Measurements from ENCODE around the gene SORL1. TPM values are rescaled to one million over a fixed set of nuclear protein-coding genes. Genes with fewer than 3 reads are reported as not detected.

Gene SORL1
- total RNA-seq, 4 donors from 2014 or later = 12.1 to 42.8 (median 21.0) TPM

- 71% methylated on average over 1 of the region's 1 CpG for WGBS
- no peaks in the 10 kb centered on the region for H3K9me3 ChIP-seq
- no peak overlapping the region for H3K27ac ChIP-seq
- TF ChIP-seq POLR2AphosphoS5 (IDR thresholded peaks at IDR 0.05) (no peak), POLR2A (IDR thresholded peaks at IDR 0.05) (no peak), EP300 (IDR thresholded peaks at IDR 0.05) (no peak)
- TF ChIP-seq, protein P1, sequence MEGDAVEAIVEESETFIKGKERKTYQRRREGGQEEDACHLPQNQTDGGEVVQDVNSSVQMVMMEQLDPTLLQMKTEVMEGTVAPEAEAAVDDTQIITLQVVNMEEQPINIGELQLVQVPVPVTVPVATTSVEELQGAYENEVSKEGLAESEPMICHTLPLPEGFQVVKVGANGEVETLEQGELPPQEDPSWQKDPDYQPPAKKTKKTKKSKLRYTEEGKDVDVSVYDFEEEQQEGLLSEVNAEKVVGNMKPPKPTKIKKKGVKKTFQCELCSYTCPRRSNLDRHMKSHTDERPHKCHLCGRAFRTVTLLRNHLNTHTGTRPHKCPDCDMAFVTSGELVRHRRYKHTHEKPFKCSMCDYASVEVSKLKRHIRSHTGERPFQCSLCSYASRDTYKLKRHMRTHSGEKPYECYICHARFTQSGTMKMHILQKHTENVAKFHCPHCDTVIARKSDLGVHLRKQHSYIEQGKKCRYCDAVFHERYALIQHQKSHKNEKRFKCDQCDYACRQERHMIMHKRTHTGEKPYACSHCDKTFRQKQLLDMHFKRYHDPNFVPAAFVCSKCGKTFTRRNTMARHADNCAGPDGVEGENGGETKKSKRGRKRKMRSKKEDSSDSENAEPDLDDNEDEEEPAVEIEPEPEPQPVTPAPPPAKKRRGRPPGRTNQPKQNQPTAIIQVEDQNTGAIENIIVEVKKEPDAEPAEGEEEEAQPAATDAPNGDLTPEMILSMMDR (IDR thresholded peaks at IDR 0.05) = no peak
- H3K4me3 ChIP-seq = no peak overlapping the region
- peaks cover 9% of the 10 kb centered on the region for H3K4me1 ChIP-seq
- H3K36me3 ChIP-seq = no peaks in the 10 kb centered on the region
- DNase-seq (ENCODE audit: low spot score in 2 of 2) = no peak
- no peaks in the 10 kb centered on the region for H3K27me3 ChIP-seq
Observed at GRCh38 chr11:121630041-121630440, 177.9 kb downstream of the SORL1 start.

DNA sequence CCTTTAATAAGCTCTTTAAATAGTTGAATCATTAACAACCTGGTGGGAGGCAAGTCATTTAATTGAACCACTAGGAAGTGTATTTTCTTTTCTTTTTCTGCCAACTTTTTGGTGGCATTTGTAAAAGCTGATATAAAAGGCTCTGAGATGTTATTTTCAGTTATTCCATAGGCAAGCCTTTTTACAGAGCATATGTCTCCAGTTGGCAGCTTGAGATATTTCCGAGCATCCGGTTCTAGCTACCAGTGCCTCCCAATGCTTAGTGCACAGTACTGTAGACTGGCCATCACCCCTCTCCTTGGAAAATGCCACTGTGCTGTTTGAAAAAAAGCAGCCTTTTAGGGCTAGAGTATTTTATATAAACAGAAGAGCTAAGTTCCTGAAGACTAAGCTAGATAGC lies 179.3 kb downstream of the SORL1 start:
- DNase-seq (ENCODE audit: low spot score in 2 of 2) = no peak
- Histone ChIP-seq H3K27me3 (no peaks in the 10 kb centered on the region), H3K4me3 (no peak overlapping the region), H3K9me3 (no peaks in the 10 kb centered on the region), H3K4me1 (peaks cover under 1% of the 10 kb centered on the region), H3K36me3 (no peaks in the 10 kb centered on the region), H3K27ac (no peak overlapping the region)
- WGBS = 98% methylated on average over 2 of the region's 2 CpGs
- no peak for TF ChIP-seq POLR2A (IDR thresholded peaks at IDR 0.05)
- TF ChIP-seq EP300 (IDR thresholded peaks at IDR 0.05) = no peak
- TF ChIP-seq POLR2AphosphoS5 (IDR thresholded peaks at IDR 0.05) = no peak
- TF ChIP-seq, protein P1 (IDR thresholded peaks at IDR 0.05) = no peak

GRCh38 chr11:121634273-121634672 lies 182.2 kb downstream of the SORL1 start:
- H3K27ac ChIP-seq = no peak overlapping the region
- H3K9me3 ChIP-seq = no peaks in the 10 kb centered on the region
- no peaks in the 10 kb centered on the region for H3K4me1 ChIP-seq
- TF ChIP-seq POLR2A (IDR thresholded peaks at IDR 0.05) (no peak), POLR2AphosphoS5 (IDR thresholded peaks at IDR 0.05) (no peak), EP300 (IDR thresholded peaks at IDR 0.05) (no peak)
- TF ChIP-seq, protein P1 (IDR thresholded peaks at IDR 0.05) = no peak
- no peaks in the 10 kb centered on the region for H3K36me3 ChIP-seq
- no peak for DNase-seq (ENCODE audit: low spot score in 2 of 2)
- no peak overlapping the region for H3K4me3 ChIP-seq
- WGBS = 97% methylated on average over 5 of the region's 5 CpGs
- no peaks in the 10 kb centered on the region for H3K27me3 ChIP-seq

DNA sequence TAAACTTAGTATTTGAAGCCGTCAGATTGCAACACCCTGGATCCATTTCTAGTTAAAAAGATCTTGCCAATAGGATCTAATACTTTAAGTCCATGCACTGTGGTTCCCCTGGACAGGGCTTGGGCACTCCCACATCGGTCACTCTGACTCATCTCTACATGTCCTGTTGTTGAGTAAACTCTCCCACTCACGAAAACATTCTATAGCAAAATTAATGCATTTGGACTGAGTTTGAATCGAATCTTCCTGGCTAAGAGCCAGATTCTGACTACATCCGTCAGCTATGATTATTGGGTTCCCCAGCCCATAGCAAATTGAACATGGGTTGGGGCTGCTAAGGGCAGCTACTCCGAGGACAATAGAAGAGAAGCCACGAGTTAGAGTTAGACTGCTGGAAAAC lies 182.8 kb downstream of the SORL1 start:
- Histone ChIP-seq H3K27me3 (no peaks in the 10 kb centered on the region), H3K27ac (no peak overlapping the region), H3K9me3 (no peaks in the 10 kb centered on the region), H3K4me1 (no peaks in the 10 kb centered on the region), H3K36me3 (no peaks in the 10 kb centered on the region), H3K4me3 (no peak overlapping the region)
- no peak for TF ChIP-seq POLR2AphosphoS5 (IDR thresholded peaks at IDR 0.05)
- no peak for TF ChIP-seq POLR2A (IDR thresholded peaks at IDR 0.05)
- no peak for DNase-seq (ENCODE audit: low spot score in 2 of 2)
- WGBS = 59% methylated on average over 7 of the region's 7 CpGs

DNA sequence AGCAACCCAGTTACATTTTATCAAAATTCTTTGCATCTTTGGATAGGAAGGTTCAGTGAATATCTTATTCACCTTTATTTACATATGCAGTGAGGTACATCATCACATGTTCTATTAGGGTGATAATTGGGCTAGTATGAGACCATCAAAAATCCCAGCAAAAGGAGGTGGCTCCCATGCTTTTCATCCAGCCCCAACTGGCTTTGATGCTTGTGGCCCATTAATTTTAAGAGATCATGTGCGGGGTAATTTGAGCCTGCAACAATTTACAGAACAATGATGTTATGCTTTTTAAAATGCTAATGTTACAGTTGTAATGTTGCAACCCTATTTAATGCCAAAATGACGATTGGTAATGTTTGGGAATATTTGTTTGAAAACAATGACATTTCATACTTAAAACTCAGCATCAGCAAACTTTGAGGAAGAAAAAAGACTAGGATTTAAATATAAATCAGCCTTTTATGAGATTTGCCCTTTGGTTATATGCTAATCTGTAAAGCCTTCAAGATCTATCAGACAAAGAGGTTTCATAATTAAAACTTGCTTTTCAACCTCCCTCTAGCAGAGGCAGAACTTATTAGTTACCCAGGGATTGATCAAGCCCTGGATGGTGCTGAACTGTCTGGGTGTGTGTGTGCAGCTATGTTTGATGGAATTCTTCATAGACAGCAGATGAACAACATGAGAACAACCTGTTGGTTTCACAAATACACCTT lies 184.1 kb downstream of the SORL1 start:
- Histone ChIP-seq H3K27me3 (no peaks in the 10 kb centered on the region), H3K9me3 (no peaks in the 10 kb centered on the region), H3K4me1 (no peaks in the 10 kb centered on the region), H3K36me3 (no peaks in the 10 kb centered on the region), H3K4me3 (no peak overlapping the region), H3K27ac (no peak overlapping the region)
- DNase-seq (ENCODE audit: low spot score in 2 of 2) = no peak
- WGBS = 52% methylated on average over 2 of the region's 2 CpGs
- TF ChIP-seq EP300 (IDR thresholded peaks at IDR 0.05) (no peak), POLR2AphosphoS5 (IDR thresholded peaks at IDR 0.05) (no peak), POLR2A (IDR thresholded peaks at IDR 0.05) (no peak)
- TF ChIP-seq, protein P1 (IDR thresholded peaks at IDR 0.05) = no peak

All from suprapubic skin (tissue), 4 donors.